Activated naive CD4-positive, alpha-beta T cell treated with anti-CD3 and anti-CD28 coated beads, Interleukin-2, amount 50 U/mL, for 72 hours (primary cell): ENCODE measurements around the gene PSMA5. TPM values are rescaled to one million over a fixed set of nuclear protein-coding genes. Genes with fewer than 3 reads are reported as not detected.
"Not testable (repeated sequence)": the region's sequence is repeated elsewhere in the genome, so short reads cannot be mapped to it uniquely, and the experiment has no call there.

Source experiments
- ATAC-seq, 2 donors: fragments of 150-1000 bp; cut with Tn5 transposase; 2 replicates each; pipeline ENCODE4 v1.10.0; 2021; ENCODE audit warnings: mild to moderate bottlenecking in 2 of 2, moderate library complexity in 2 of 2
- DNase-seq, 2 donors: peaks; one replicate each; pipeline ENCODE4 v3.0.0; 2021 to 2022; ENCODE audit warnings: low spot score in 2 of 2
- H3K27ac Mint-ChIP-seq, 2 donors: one replicate each; pipeline ENCODE4 v1.8.0; 2022; ENCODE audit warnings: mild to moderate bottlenecking in 2 of 2, mixed read lengths in 2 of 2
- H3K36me3 Mint-ChIP-seq, 2 donors: one replicate each; pipeline ENCODE4 v1.8.0; 2022; ENCODE audit warnings: mixed read lengths in 2 of 2
- H3K9me3 Mint-ChIP-seq, 2 donors: one replicate each; pipeline ENCODE4 v1.8.0; 2022; ENCODE audit warnings: mixed read lengths in 2 of 2
- total RNA-seq, 2 donors: library from RNA; stranded (reverse); gene quantifications; one replicate each; pipeline ENCODE4 v1.2.3, GENCODE V29; 2022

Gene PSMA5
- total RNA-seq, 2 donors from 2014 or later = 185 to 189 TPM

GRCh38 chr1:109397581-109398342 is 28.5 kb downstream of the PSMA5 start, which contains the start of gene SORT1:
Gene SORT1, minus strand, starts transcription at chr1:109397918. Its CDS starts 26 bp downstream, at chr1:109397892.
- Mint-ChIP-seq H3K27ac (no peak within 1 kb of the TSS), H3K9me3 (no peaks in the 10 kb centered on the region), H3K36me3 (peaks cover 0 to 9% of the 10 kb centered on the region in 2 donors)
- DNase-seq (peak; percentile 58 to 64), ATAC-seq (peak; percentile 92 to 98)

GRCh38 chr1:109396871-109397580 is 29.2 kb downstream of the PSMA5 start:
- DNase-seq (no peak), ATAC-seq (no peak)
- Mint-ChIP-seq H3K9me3 (no peaks in the 10 kb centered on the region), H3K27ac (no peak overlapping the region), H3K36me3 (peaks cover 0 to 9% of the 10 kb centered on the region in 2 donors)

- no peak overlapping the region for H3K27ac Mint-ChIP-seq
- DNase-seq = no peak
- H3K9me3 Mint-ChIP-seq = no peaks in the 10 kb centered on the region
- peaks cover 0 to 9% of the 10 kb centered on the region in 2 donors for H3K36me3 Mint-ChIP-seq
- ATAC-seq = no peak
Measured at GRCh38 chr1:109396513-109396839, 29.8 kb downstream of the PSMA5 start.

GRCh38 chr1:109395602-109396512 is 30.4 kb downstream of the PSMA5 start:
- ATAC-seq (no peak), DNase-seq (no peak)
- peaks cover 0 to 9% of the 10 kb centered on the region in 2 donors for H3K36me3 Mint-ChIP-seq
- no peak overlapping the region for H3K27ac Mint-ChIP-seq
- no peaks in the 10 kb centered on the region for H3K9me3 Mint-ChIP-seq

- H3K9me3 Mint-ChIP-seq, H3K27ac Mint-ChIP-seq, ATAC-seq, DNase-seq, H3K36me3 Mint-ChIP-seq: not testable (repeated sequence)
Measured at GRCh38 chr1:109395282-109395599, 31.0 kb downstream of the PSMA5 start.

GRCh38 chr1:109394591-109395281 is 31.5 kb downstream of the PSMA5 start:
- Mint-ChIP-seq H3K9me3 (no peaks in the 10 kb centered on the region), H3K27ac (no peak overlapping the region), H3K36me3 (peaks cover 0 to 9% of the 10 kb centered on the region in 2 donors)
- ATAC-seq = no peak
- no peak for DNase-seq

- no peaks in the 10 kb centered on the region for H3K9me3 Mint-ChIP-seq
- DNase-seq = no peak
- H3K27ac Mint-ChIP-seq = no peak overlapping the region
- ATAC-seq = no peak
- H3K36me3 Mint-ChIP-seq = peaks cover 0 to 9% of the 10 kb centered on the region in 2 donors
Measured at GRCh38 chr1:109393617-109394233, 32.5 kb downstream of the PSMA5 start.

- no peak overlapping the region for H3K27ac Mint-ChIP-seq
- no peaks in the 10 kb centered on the region for H3K9me3 Mint-ChIP-seq
- no peak for DNase-seq
- H3K36me3 Mint-ChIP-seq = peaks cover 0 to 4% of the 10 kb centered on the region in 2 donors
- ATAC-seq = no peak
Measured at GRCh38 chr1:109392788-109393616, 33.2 kb downstream of the PSMA5 start.

- Mint-ChIP-seq H3K9me3 (no peaks in the 10 kb centered on the region), H3K36me3 (peaks cover 0 to 4% of the 10 kb centered on the region in 2 donors), H3K27ac (no peak overlapping the region)
- ATAC-seq = no peak
- no peak for DNase-seq
Measured at GRCh38 chr1:109392037-109392787, 34.0 kb downstream of the PSMA5 start.

GRCh38 chr1:109391626-109392025 is 34.6 kb downstream of the PSMA5 start:
- ATAC-seq (peak in 1 of 2 donors; percentile 83), DNase-seq (no peak)
- Mint-ChIP-seq H3K36me3 (no peaks in the 10 kb centered on the region), H3K27ac (no peak overlapping the region), H3K9me3 (no peaks in the 10 kb centered on the region)

GRCh38 chr1:109391157-109391556 is 35.1 kb downstream of the PSMA5 start:
- no peak for DNase-seq
- Mint-ChIP-seq H3K27ac (no peak overlapping the region), H3K36me3 (no peaks in the 10 kb centered on the region), H3K9me3 (no peaks in the 10 kb centered on the region)
- no peak for ATAC-seq

- DNase-seq (no peak), ATAC-seq (no peak)
- no peaks in the 10 kb centered on the region for H3K36me3 Mint-ChIP-seq
- no peak overlapping the region for H3K27ac Mint-ChIP-seq
- no peaks in the 10 kb centered on the region for H3K9me3 Mint-ChIP-seq
Measured at GRCh38 chr1:109389638-109390341, 36.5 kb downstream of the PSMA5 start.

- Mint-ChIP-seq H3K9me3 (no peaks in the 10 kb centered on the region), H3K27ac (no peak overlapping the region), H3K36me3 (no peaks in the 10 kb centered on the region)
- DNase-seq (no peak), ATAC-seq (no peak)
Measured at GRCh38 chr1:109388884-109389637, 37.2 kb downstream of the PSMA5 start.
